ENCODE results near the gene SERPINA5.

DNA sequence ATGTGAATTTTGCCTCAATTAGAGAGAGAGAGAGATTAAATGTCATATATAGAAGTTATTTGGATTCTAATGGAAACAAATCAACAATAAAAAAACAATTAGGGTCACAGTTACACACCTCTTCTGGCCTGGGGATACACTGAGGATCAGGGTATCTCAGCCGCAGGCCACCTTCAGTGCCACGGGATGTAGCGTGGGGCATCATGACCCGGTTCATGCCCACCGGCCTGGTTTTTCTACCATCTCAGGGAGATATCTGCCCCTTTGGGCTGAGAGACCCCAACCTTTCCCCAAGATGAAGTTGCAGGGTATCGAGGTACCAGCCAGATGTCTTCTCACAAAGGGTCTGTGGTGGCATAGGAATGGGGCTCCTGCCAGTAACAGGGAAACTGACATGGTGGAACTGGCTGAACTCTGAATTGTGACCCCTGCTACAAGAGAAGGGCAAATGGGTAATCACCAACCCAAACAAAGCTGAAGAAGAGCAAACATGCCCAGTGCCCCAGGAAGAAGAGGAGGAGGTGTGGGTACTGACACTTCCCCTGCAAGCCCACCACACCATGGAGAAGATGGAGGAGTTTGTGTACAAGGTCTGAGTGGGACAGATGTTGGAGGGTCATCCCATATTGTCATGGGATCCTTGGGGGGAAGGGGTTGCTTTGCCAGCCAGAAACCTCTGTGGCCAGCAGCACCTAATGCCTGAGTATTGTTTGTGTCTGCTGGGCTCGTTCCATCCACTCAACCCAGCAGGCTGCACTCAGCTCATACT, 50.5 kb downstream of the SERPINA5 start:
- TF ChIP-seq, protein P1, sequence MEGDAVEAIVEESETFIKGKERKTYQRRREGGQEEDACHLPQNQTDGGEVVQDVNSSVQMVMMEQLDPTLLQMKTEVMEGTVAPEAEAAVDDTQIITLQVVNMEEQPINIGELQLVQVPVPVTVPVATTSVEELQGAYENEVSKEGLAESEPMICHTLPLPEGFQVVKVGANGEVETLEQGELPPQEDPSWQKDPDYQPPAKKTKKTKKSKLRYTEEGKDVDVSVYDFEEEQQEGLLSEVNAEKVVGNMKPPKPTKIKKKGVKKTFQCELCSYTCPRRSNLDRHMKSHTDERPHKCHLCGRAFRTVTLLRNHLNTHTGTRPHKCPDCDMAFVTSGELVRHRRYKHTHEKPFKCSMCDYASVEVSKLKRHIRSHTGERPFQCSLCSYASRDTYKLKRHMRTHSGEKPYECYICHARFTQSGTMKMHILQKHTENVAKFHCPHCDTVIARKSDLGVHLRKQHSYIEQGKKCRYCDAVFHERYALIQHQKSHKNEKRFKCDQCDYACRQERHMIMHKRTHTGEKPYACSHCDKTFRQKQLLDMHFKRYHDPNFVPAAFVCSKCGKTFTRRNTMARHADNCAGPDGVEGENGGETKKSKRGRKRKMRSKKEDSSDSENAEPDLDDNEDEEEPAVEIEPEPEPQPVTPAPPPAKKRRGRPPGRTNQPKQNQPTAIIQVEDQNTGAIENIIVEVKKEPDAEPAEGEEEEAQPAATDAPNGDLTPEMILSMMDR (IDR thresholded peaks at IDR 0.05): no peak
- TF ChIP-seq POLR2A (IDR thresholded peaks at IDR 0.05) (no peak), EP300 (IDR thresholded peaks at IDR 0.05) (no peak)
